Keratinocyte (primary cell): ENCODE measurements around the gene SLC12A1.

Experiments
- CTCF ChIP-seq, 3 experiments: IDR thresholded peaks in 1 of 3; conservative IDR thresholded peaks in 1 of 3; optimal IDR thresholded peaks in 1 of 3; 2 replicates in 2 of 3; 3 replicates in 1 of 3; pipeline versions ENCODE3 to v1.5.1; 2011; ENCODE audit warnings: low read length in 3 of 3, mild to moderate bottlenecking in 3 of 3, moderate library complexity in 2 of 3, control low read depth in 1 of 3, inconsistent platforms in 1 of 3; ENCODE audit not compliant: insufficient read depth in 2 of 3; ENCODE audit errors: extremely low read depth in 1 of 3
- EZH2 ChIP-seq: IDR thresholded peaks from one replicate; pipeline ENCODE4 v1.6.1; 2012; ENCODE audit warnings: inconsistent platforms, mild to moderate bottlenecking, low read length, moderate library complexity

- TF ChIP-seq CTCF (optimal IDR thresholded peaks at IDR 0.05 in 1 of 3, IDR thresholded peaks at IDR 0.05 in 1 of 3, conservative IDR thresholded peaks at IDR 0.05 in 1 of 3; ENCODE audit: extremely low read depth in 1 of 3, insufficient read depth in 2 of 3, low read length in 3 of 3) (no peak), EZH2 (no peak)
Observed at GRCh38 chr15:48333540-48333939, 127.4 kb downstream of the SLC12A1 start.
